GM21786 (cell line): ENCODE data around the gene KCTD4.
A peak's percentile ranks its signal among the peaks of the same experiment; 100 is the strongest.
"Not testable (repeated sequence)": the region's sequence is repeated elsewhere in the genome, so short reads cannot be mapped to it uniquely, and the experiment has no call there.

ENCODE experiments used
- ATAC-seq: cut with Tn5 transposase; IDR thresholded peaks from one replicate; pipeline ENCODE4 v1.9.1; 2021; ENCODE audit not compliant: unreplicated experiment

Gene KCTD4

DNA sequence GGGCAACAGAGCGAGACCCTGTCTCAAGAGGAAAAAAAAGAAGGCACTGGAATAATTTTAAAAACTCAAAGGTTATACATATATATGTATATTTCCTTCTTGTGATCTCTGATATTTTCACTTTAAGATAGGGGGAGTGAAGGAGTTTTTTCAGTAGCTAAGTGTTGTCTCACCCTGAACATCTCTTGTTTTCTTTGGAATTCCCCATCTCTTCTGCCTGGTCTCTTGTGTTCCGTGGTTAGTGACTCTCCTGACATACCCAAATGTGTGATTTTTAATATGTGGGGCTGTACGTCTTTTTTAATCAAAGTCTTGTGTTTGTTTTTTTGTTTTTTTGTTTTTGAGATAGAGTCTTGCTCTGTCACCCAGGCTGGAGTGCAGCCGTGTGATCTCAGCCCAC, 15.3 kb upstream of the KCTD4 start:
- no peak for ATAC-seq

DNA sequence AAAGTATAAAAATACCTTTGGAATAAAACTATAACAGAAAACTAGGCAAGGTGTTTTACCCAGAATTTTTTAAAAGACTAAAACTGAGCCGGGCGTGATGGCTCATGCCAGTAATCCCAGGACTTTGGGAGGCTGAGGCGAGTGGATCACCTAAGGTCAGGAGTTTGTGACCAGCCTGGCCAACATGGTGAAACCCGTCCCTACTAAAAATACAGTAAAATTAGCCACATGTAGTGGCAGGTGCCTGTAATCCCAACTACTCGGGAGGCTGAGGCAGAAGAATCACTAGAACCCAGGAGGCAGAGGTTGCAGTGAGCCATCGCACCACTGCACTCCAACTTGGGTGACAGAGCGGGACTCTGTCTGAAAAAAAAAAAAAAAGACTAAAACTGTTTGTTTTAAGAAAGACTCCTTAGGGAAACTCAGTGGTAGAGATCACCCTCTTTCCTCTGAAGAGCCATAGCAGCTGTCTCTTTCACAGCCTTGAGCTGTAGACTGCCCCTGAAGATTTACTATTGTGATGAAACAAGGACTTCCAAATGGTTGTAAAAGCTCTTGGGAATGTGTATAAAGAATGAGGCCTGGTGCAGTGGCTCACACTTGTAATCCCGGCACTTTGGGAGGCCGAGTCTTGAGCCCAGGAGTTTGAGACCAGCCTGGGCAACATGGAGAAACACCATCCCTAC, 14.7 kb upstream of the KCTD4 start:
- ATAC-seq = no peak

DNA sequence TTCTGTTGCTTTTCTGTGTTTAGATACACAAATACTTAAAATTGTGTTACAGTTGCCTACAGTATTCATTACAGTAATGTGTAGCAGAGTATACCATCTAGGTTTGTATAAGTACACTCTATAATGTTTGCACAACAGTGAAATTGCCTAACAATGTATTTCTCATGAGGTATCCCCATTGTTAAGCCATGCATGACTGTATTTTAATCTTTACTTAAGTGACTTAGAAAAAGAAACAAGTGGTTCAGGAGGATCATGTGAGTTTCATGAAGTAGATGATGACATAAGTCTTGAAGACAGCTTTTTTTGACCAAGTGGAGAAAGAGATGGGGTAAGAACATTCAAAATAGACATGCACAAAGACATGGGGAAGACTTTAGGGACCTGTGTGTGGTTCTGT, 8.4 kb upstream of the KCTD4 start:
- no peak for ATAC-seq

DNA sequence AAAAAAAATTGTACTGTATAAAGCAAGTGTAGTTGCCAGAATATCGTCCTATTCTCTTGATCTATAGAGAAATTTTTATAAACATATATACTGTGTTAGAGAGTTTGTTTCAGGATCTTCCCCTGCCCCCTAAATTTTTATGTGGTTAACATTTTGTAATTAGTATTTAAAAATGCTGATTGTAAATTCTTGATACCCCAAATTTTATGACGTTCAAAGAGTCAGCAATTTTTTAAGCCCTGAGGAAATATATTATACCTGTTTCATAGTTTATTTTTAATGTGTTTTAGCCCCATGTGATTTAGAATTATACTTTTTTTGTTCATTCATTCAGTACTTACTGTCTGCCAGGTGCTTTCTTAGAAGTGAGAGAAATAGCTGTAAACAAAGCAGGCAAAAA, 7.3 kb upstream of the KCTD4 start:
- no peak for ATAC-seq

DNA sequence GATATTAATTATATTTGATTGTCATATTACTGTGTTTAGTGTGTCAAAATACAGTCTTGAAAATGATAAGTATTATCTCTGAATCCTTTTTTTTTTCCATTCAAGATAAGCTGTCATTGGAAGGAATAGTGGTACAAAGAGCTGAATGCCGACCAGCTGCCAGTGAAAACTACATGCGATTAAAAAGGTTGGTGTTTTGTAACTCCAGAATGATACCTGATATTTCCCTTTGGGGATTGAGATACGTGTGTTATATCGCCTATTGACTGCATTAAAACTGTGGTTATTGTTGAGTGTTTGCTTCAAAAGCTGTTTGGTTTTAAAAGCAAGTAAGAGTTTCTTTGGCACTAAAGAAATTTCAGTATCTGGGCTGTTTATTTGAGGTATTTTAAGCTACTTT, 6.5 kb upstream of the KCTD4 start:
- no peak for ATAC-seq

DNA sequence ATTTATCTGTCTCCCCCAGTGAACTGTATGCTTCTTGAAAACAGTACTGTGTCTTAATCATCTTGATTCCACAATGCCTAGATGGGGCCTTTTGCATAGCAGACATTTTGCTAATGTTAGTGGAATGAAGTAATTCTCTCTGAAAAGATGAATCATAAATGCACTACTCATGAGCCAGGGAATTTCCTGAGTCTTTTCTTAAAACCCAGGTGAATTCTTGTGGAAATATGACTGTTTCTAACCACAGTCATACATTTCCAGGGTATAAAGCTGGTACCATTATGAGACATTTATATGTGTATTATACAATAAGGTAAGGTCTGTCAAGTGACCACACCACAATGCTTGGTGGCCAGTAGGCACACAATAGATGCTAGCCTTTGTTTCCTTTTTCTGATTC, 5.5 kb upstream of the KCTD4 start:
- peak; percentile 52 for ATAC-seq

DNA sequence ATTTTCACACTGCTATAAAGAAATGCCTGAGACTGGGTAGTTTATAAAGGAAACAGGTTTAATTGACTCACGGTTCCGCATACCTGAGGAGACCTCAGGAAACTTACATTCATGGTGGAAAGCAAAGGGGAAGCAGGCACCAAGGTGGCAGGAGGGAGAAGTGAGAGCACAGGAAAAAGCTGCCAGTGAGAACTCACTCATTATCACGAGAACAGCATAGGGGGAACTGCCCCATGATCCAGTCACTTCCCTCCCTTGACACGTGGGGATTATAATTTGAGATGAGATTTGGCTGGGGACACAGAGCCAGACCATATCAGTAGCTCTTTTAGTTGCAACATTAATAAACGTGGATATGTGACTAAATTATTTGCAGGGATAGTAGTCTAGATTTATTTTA, 4.3 kb upstream of the KCTD4 start:
- ATAC-seq = no peak

DNA sequence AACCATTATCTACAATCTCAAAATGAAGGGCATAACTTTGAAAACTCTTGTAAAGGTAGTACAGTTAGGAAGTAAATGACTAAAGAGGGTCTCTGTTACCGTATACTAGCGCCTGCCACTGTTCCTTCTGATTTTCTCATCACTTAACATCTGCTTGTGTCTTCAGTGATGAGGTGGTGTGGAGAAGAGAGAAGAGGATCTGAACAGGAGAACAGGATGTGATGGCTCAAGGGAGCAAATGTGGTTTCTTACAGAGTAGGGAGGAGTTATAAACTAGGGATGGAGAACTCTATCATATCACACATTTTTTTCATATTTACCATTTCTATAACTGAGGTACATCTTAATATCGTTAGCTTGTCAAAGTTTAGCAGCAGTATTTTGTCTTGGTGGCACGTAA, 1.1 kb downstream of the KCTD4 start:
- no peak for ATAC-seq

DNA sequence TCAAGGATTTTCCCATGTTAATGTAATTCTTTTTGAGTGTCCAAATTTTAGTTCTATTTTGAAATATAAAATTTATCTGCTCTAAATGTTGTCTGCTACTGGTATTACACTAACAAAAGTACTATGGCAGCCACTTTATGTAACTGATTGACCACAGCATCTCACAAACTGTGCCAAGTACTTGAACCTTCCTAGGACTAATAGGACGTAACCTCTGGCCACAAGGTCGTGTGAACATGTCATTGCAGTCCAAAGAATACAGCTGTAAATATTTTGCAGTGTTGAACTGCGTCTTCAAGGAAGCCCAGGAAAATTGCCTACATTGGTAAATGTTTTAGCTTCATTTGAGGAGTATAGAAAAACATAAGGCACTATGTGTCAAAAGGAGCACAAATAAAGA, 1.9 kb downstream of the KCTD4 start:
- no peak for ATAC-seq

DNA sequence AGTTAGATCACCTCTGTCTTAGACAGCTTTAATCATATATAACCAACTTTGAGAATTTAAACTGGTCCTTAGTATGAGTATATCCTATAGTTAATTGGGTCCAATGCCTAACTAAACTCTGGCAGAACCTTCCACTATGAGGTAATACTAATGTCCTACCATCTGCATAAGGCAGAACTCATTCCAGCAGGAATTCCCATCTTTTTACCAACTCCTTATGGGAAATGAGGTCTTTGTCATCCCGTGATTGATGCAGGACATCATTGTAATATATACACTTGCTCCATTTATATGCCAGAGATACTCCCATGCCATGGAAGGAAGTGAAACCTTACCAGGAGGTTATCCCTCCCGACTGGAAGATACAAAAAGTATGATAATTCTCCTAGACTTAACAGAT, 2.8 kb downstream of the KCTD4 start:
- ATAC-seq = no peak

DNA sequence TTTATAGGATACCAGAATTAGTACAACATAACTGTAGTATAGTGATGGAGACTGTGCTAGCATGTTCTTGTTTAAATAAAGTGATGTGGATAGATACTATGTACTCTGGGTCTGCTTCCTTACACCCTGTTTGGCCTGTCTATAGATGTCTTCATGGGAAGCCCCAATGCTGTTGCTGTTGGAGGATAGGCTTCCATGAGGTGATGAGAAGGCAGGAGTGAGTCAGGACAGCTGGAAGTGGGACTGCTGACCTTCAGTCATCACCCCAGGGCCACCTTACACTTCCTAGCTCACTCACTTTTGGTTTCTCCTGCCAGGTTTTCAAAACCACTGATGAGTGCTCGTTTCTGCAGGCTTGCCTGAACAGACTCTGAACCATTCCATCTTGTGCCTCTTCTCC, 4.2 kb downstream of the KCTD4 start:
- peak; percentile 56 for ATAC-seq

DNA sequence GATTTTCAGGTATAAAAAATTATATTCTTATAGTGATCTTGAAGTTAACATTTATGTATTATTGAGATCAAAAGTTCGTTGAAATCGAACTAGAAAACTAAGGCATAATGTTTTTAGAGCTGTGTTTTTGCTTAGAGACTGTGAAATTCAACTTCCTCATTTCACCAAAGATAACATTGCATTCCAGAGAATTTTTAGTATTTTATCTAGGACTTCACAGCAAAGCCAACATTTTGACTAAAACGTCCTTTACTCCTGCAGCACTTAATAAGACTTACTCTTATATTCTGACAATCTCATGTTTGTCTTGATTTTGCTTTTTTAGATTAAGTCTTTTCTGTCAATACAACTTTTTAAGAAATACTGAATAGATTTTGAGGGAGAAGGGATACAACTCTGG, 4.7 kb downstream of the KCTD4 start:
- ATAC-seq = no peak

DNA sequence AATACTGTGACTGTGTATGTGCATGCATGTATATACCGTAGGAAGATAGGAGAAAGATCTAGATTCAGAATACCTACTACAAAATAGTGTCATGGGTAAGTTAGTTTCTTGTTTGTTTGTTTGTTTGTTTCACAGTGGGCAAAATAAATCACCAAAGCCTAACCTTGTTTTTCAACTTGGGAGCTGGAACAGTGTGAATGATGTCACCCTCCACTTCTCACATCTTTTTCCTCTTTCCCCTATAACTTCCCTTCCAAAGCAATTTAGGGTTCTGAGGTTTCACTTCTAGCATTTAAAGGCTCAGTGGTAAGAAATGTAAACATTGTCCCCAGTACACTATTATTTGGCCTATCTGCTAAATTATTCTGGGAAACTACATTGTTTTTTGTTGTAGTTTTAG, 5.4 kb downstream of the KCTD4 start:
- ATAC-seq = no peak

DNA sequence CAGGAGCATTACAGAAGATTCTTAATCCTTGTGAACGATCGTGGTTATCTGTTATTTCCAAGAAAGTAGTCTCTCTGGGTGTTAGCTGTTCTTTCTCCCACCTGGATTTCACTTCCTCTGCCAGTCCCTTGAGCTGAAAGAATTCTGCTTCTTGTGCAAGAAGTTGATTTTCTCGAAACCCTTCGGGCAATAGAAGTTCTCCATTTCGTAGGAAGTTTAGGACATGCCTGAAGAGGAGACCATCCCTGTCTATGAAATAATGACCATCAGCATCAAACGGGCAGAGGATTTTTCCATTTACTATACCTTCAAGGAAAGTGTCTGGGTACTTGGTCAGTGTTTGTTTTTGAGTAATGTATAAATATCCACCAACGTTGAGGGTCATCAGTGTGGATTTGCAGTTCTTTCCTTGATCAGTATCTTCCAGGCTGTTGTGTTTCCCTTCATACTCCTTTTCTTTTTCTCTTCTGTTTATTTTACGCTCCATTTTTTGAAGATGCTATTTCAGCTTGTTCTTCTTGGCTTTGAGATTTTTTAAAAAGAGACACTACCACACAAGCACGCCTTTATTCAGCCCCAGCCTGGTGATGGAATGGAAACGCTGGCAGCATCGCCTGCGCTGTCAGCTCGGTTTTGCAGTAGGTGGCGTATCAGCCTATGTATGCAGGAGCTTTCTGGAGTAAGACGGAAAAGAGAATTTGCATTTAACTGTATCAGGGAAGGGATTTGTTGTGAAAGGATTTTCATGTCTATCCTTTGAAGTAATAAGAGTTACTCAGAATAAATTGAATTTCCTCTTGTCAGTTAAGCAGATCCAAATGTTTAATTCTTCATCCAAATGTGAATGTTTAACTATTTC, 6.5 kb downstream of the KCTD4 start:
- ATAC-seq = no peak

DNA sequence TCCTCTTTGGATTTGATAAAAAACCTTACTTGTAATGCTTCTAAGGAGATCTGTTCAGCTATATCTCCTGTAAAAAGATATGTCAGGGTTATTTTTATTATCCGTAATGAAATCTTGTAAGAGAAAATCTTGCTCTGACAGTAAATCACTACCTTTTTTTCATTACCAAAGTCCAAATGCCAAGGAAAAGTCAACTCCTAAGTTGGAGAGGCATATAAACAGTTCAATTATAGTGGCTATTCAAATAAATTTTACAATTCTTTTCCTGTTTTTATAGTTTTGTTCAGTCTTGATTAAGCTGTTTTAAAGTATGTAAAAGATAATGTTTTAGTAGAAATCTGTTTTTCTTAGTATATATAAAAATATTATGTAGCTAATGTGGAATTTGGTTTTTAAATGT, 9.0 kb downstream of the KCTD4 start:
- no peak for ATAC-seq

DNA sequence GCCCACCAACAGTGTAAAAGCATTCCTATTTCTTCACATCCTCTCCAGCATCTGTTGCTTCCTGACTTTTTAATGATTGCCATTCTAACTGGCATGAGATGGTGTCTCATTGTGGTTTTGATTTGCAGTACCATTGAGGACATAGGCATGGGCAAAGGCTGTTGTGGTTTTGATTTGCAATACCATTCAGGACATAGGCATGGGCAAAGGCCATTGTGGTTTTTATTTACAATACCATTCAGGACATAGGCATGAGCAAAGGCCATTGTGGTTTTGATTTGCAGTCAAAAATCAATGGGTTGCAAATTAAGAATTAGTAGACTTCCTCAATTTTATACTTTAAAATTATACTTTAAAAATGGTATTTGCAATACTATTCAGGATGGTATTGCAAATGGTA, 11.3 kb downstream of the KCTD4 start:
- not testable (repeated sequence) for ATAC-seq

DNA sequence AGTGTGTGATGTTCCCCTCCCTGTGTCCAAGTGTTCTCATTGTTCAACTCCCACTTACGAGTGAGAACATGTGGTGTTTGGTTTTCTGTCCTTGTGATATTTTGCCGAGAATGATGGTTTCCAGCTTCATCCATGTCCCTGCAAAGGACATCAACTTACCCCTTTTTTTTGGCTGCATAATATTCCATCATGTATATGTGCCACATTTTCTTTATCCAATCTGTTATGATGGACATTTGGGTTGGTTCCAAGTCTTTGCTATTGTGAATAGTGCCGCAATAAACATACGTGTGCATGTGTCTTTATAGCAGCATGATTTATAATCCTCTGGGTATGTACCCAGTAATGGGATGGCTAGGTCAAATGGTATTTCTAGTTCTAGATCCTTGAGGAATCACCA, 11.8 kb downstream of the KCTD4 start:
- ATAC-seq = not testable (repeated sequence)

DNA sequence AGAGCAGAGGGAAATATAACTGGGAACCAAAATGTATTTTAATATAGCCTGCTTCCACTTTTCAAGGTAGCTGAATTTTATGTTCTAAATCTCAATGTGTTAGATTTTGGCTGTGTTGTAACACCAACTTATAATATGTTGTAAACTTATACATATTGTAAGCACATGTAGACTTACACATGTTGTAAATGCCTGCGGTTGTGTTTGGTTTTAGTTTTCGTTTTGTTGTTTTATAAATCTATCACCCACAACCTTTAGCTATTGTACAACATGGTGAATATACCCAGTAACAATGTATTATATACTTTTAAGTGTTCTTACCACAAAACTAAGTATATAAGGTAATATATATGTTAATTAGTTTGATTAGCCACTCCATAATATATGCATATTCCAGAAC, 15.6 kb downstream of the KCTD4 start:
- no peak for ATAC-seq

DNA sequence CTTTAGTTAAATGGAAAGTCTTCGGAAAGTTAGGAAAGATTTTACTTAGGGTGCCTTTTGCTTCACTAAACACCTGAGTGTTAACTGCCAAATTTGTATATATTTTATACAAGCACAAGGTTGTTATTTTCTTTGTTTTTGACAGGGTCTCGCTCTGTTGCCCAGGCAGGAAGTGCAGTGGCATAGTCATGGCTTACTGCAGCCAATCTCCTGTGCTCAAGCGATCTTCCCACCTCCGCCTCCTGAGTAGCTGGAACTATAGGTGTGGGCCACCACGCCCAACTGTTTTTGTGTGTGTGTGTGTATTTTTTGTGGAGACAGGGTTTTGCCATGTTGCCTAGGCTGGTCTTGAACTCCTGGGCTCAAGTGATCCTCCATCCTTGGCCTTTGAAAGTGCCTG, 16.2 kb downstream of the KCTD4 start:
- no peak for ATAC-seq

DNA sequence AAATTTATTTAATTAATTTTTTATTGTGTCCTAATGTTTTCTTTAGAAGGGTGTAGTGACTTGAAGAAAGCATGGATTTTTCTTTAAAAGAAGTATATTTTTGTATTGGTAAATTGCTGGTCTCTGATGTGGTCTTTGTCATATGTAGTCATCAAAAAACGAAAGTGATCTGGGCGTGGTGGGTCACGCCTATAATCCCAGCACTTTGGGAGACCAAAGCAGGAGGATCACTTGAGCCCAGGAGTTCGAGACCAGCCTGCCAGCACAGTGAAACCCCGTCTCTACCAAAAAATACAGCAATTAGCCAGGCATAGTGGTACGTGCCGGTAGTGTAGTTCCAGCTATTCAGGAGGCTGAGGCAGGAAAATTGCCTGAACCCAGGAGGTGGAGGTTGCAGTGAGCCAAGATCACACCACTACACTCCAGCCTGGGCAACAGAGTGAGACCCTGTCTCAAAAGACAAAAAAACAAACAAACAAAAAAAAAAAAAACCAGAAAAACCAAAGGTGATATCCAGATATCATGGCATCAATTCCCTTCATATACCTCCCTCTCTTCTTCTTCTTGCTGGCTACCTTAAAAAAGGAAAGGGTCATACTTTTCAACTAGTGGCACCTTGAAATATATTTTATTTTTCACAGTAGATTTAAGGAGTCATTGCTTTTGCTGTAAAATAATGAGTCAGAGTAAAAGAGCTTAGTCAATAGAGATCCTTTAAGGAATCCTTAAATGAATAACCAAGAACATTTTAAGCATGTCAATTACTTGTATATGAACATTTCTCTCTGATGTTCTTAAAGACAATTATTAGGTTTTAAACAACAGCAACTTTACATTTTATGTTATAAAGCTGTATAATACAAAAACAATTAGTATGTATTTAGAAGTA, 19.9 kb downstream of the KCTD4 start:
- ATAC-seq = no peak

DNA sequence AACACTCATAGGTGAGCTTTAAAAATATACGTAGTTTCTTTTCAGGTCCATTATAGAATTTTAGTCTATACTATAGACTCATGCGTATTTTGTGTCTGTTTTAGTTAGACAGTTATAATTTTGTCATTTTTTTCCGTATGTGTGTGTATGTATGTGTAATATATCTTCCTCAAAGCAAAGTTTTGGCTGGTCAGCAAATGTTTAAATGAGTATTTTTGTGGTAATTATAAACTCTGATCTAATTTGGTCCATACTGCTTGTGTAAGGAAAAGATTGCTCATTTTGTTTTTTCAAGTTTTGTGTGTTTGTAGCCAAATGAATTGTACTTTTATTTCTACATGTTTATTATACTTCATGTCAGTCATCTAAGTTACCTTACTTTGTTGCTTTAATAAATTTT, 20.5 kb downstream of the KCTD4 start:
- no peak for ATAC-seq

DNA sequence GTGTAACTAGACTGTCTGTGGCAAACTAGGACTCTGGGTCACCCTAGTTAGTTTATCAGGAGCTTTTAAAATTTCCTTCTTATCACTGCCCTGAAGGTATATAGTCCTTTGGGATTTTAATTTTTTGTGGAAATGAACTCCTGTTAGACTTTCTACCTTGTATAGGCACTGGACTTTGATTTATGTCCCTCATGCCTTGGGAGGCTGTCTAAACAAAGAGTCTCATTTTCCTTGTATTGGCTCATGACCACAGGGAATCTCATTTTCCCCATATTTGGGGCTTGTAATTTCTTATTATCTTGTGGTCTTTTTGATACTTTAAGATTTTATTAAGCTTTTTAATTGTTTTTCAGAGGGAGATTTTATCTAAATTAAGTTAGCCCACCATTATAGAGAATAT, 21.4 kb downstream of the KCTD4 start:
- ATAC-seq = no peak
